ENCODE measurements around the gene RALGAPA2. TPM values are rescaled to one million over a fixed set of nuclear protein-coding genes. Genes with fewer than 3 reads are reported as not detected.
A peak's percentile ranks its signal among the peaks of the same experiment; 100 is the strongest.

Gene RALGAPA2
- total and polyA plus RNA-seq, 2 experiments from 2014 or later = 13.1 to 43.4 TPM

DNA sequence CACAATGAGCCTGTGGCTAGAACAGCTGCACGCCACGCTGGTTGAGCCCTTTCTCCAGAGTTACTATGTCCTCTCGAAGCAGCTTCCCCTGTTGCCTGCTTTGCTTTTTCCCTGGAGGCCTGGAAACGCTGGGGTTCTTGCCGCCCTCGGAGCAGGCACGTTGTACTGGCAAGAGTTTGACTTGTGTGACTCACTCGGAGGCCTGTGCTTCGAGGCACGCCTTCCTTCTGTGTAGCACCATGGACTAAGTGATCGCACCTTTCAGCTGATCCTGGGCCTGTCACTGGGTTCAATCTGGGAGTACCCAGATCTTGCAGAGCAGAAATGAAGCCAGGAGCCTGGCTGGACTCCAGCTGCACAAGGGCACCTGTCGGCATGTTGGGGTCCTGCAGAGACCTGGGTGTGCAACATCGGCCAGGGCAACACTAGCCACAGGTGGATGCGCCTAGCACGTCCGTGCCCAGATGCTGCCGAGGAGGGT, 339.3 kb downstream of the RALGAPA2 start:
- Mint-ChIP-seq H3K4me3 (no peak overlapping the region), H3K9me3 (peaks cover 2% of the 10 kb centered on the region; the same call in 1 of the 3 replicates), H3K27me3 (ENCODE audit: insufficient read depth, low read depth, poor library complexity) (peaks cover 60% of the 10 kb centered on the region), H3K27ac (no peak overlapping the region), H3K36me3 (ENCODE audit: low read depth) (no peaks in the 10 kb centered on the region; the same call in 2 of the 3 replicates), H3K4me1 (peaks cover 34% of the 10 kb centered on the region)
- H4K20me1 ChIP-seq (replicated peaks; ENCODE audit: insufficient read depth) = no peaks in the 10 kb centered on the region
- H3F3A ChIP-seq (replicated peaks; ENCODE audit: low read depth) = peaks cover 3% of the 10 kb centered on the region; the same call in 1 of the 2 replicates
- H2AFZ ChIP-seq = peak overlapping the region; percentile 87
- TF ChIP-seq ZNF331 (CRISPR knock-in tag; IDR thresholded peaks at IDR 0.05; ENCODE audit: low read depth) (no peak), JUNB (IDR thresholded peaks at IDR 0.05; ENCODE audit: unreplicated experiment) (no peak), POLR2AphosphoS5 (IDR thresholded peaks at IDR 0.05; ENCODE audit: low read depth) (no peak), NANOG (IDR thresholded peaks at IDR 0.05; ENCODE audit: borderline replicate concordance) (no peak), EZH2phosphoT487 (IDR thresholded peaks at IDR 0.05; ENCODE audit: unreplicated experiment) (no peak), CREB1 (CRISPR knock-in tag; IDR thresholded peaks at IDR 0.05; ENCODE audit: low read depth) (no peak), ZNF114 (CRISPR knock-in tag; IDR thresholded peaks at IDR 0.05) (no peak), EZH2 (IDR thresholded peaks at IDR 0.05; ENCODE audit: low read depth, unreplicated experiment) (no peak), STAT1 (IDR thresholded peaks at IDR 0.05; ENCODE audit: unreplicated experiment) (no peak)
- TF ChIP-seq, protein P1, sequence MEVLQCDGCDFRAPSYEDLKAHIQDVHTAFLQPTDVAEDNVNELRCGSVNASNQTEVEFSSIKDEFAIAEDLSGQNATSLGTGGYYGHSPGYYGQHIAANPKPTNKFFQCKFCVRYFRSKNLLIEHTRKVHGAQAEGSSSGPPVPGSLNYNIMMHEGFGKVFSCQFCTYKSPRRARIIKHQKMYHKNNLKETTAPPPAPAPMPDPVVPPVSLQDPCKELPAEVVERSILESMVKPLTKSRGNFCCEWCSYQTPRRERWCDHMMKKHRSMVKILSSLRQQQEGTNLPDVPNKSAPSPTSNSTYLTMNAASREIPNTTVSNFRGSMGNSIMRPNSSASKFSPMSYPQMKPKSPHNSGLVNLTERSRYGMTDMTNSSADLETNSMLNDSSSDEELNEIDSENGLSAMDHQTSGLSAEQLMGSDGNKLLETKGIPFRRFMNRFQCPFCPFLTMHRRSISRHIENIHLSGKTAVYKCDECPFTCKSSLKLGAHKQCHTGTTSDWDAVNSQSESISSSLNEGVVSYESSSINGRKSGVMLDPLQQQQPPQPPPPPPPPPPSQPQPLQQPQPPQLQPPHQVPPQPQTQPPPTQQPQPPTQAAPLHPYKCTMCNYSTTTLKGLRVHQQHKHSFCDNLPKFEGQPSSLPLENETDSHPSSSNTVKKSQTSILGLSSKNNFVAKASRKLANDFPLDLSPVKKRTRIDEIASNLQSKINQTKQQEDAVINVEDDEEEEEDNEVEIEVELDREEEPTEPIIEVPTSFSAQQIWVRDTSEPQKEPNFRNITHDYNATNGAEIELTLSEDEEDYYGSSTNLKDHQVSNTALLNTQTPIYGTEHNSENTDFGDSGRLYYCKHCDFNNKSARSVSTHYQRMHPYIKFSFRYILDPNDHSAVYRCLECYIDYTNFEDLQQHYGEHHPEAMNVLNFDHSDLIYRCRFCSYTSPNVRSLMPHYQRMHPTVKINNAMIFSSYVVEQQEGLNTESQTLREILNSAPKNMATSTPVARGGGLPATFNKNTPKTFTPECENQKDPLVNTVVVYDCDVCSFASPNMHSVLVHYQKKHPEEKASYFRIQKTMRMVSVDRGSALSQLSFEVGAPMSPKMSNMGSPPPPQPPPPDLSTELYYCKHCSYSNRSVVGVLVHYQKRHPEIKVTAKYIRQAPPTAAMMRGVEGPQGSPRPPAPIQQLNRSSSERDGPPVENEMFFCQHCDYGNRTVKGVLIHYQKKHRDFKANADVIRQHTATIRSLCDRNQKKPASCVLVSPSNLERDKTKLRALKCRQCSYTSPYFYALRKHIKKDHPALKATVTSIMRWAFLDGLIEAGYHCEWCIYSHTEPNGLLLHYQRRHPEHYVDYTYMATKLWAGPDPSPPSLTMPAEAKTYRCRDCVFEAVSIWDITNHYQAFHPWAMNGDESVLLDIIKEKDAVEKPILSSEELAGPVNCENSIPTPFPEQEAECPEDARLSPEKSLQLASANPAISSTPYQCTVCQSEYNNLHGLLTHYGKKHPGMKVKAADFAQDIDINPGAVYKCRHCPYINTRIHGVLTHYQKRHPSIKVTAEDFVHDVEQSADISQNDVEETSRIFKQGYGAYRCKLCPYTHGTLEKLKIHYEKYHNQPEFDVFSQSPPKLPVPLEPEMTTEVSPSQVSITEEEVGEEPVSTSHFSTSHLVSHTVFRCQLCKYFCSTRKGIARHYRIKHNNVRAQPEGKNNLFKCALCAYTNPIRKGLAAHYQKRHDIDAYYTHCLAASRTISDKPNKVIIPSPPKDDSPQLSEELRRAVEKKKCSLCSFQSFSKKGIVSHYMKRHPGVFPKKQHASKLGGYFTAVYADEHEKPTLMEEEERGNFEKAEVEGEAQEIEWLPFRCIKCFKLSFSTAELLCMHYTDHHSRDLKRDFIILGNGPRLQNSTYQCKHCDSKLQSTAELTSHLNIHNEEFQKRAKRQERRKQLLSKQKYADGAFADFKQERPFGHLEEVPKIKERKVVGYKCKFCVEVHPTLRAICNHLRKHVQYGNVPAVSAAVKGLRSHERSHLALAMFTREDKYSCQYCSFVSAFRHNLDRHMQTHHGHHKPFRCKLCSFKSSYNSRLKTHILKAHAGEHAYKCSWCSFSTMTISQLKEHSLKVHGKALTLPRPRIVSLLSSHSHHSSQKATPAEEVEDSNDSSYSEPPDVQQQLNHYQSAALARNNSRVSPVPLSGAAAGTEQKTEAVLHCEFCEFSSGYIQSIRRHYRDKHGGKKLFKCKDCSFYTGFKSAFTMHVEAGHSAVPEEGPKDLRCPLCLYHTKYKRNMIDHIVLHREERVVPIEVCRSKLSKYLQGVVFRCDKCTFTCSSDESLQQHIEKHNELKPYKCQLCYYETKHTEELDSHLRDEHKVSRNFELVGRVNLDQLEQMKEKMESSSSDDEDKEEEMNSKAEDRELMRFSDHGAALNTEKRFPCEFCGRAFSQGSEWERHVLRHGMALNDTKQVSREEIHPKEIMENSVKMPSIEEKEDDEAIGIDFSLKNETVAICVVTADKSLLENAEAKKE (CRISPR knock-in tag; IDR thresholded peaks at IDR 0.05) = no peak
- TF ChIP-seq, protein P2, sequence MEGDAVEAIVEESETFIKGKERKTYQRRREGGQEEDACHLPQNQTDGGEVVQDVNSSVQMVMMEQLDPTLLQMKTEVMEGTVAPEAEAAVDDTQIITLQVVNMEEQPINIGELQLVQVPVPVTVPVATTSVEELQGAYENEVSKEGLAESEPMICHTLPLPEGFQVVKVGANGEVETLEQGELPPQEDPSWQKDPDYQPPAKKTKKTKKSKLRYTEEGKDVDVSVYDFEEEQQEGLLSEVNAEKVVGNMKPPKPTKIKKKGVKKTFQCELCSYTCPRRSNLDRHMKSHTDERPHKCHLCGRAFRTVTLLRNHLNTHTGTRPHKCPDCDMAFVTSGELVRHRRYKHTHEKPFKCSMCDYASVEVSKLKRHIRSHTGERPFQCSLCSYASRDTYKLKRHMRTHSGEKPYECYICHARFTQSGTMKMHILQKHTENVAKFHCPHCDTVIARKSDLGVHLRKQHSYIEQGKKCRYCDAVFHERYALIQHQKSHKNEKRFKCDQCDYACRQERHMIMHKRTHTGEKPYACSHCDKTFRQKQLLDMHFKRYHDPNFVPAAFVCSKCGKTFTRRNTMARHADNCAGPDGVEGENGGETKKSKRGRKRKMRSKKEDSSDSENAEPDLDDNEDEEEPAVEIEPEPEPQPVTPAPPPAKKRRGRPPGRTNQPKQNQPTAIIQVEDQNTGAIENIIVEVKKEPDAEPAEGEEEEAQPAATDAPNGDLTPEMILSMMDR (conservative IDR thresholded peaks at IDR 0.05; ENCODE audit: low read depth in 2 of 2) = no peak
- TF ChIP-seq, protein P3, sequence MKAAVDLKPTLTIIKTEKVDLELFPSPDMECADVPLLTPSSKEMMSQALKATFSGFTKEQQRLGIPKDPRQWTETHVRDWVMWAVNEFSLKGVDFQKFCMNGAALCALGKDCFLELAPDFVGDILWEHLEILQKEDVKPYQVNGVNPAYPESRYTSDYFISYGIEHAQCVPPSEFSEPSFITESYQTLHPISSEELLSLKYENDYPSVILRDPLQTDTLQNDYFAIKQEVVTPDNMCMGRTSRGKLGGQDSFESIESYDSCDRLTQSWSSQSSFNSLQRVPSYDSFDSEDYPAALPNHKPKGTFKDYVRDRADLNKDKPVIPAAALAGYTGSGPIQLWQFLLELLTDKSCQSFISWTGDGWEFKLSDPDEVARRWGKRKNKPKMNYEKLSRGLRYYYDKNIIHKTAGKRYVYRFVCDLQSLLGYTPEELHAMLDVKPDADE (IDR thresholded peaks at IDR 0.05) = no peak
- TF ChIP-seq, protein P4, sequence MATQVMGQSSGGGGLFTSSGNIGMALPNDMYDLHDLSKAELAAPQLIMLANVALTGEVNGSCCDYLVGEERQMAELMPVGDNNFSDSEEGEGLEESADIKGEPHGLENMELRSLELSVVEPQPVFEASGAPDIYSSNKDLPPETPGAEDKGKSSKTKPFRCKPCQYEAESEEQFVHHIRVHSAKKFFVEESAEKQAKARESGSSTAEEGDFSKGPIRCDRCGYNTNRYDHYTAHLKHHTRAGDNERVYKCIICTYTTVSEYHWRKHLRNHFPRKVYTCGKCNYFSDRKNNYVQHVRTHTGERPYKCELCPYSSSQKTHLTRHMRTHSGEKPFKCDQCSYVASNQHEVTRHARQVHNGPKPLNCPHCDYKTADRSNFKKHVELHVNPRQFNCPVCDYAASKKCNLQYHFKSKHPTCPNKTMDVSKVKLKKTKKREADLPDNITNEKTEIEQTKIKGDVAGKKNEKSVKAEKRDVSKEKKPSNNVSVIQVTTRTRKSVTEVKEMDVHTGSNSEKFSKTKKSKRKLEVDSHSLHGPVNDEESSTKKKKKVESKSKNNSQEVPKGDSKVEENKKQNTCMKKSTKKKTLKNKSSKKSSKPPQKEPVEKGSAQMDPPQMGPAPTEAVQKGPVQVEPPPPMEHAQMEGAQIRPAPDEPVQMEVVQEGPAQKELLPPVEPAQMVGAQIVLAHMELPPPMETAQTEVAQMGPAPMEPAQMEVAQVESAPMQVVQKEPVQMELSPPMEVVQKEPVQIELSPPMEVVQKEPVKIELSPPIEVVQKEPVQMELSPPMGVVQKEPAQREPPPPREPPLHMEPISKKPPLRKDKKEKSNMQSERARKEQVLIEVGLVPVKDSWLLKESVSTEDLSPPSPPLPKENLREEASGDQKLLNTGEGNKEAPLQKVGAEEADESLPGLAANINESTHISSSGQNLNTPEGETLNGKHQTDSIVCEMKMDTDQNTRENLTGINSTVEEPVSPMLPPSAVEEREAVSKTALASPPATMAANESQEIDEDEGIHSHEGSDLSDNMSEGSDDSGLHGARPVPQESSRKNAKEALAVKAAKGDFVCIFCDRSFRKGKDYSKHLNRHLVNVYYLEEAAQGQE (IDR thresholded peaks at IDR 0.05; ENCODE audit: unreplicated experiment) = no peak
- no peak; the same call in 2 of the 3 replicates for ATAC-seq
- no peak overlapping the region for H3K4me3 ChIP-seq
- no peak overlapping the region for H3K27ac ChIP-seq (ENCODE audit: low read depth)
- peaks cover 41% of the 10 kb centered on the region for H3K4me1 ChIP-seq (ENCODE audit: insufficient read depth)
- peaks cover 15% of the 10 kb centered on the region for H3K9me2 ChIP-seq (ENCODE audit: insufficient read depth)
- H3K4me2 ChIP-seq = peak overlapping the region; percentile 63
- no peaks in the 10 kb centered on the region for H3K36me3 ChIP-seq (ENCODE audit: insufficient read depth)
- peaks cover 62% of the 10 kb centered on the region for H3K27me3 ChIP-seq (ENCODE audit: insufficient read depth)
- H3K79me2 ChIP-seq (replicated peaks; ENCODE audit: insufficient read depth) = no peaks in the 10 kb centered on the region
- DNase-seq (ENCODE audit: low spot score) = no peak
